HG03159 (cell line): ENCODE results near the gene UMODL1.

Source experiments
- ATAC-seq: cut with Tn5 transposase; IDR thresholded peaks from one replicate; pipeline ENCODE4 v1.9.1; 2021; ENCODE audit warnings: mild to moderate bottlenecking, moderate library complexity; ENCODE audit not compliant: unreplicated experiment

The UMODL1 gene

DNA sequence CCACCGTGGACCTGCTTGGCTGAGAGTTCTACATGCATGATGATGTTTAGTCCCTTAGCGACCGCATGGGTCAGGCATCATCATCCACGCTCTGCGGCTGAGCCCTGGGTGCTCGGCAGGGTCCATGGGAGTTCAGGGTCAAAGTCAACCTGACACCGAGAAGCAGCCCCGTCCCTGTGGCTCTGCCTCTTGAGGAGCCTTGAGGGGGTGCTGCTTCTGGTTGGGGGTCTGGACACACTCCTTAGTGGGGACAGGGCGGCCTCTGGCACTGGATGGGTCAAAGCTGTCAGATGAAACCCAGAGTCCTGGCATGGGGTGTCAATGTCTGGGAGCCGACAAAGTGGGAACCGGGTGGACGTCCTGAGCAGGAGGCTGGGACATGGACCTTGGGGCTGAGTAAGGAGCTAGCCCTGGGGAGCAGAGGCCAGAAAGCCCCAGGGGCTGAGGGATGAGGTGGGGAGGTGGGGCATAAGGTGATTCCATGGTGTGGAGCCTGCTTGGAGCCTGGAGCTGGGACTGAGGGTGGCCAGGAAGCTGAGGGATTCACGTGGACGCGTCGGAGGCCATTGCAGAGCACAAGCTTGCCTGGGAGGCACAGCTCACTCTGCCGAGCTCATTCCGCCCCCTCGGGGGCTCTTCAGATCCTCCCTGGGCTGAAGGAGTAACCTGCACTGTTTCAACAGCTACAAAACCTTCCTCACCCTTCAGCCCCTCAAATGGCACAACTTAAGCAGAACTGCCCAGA lies 53.9 kb downstream of the UMODL1 start:
- ATAC-seq: no peak

DNA sequence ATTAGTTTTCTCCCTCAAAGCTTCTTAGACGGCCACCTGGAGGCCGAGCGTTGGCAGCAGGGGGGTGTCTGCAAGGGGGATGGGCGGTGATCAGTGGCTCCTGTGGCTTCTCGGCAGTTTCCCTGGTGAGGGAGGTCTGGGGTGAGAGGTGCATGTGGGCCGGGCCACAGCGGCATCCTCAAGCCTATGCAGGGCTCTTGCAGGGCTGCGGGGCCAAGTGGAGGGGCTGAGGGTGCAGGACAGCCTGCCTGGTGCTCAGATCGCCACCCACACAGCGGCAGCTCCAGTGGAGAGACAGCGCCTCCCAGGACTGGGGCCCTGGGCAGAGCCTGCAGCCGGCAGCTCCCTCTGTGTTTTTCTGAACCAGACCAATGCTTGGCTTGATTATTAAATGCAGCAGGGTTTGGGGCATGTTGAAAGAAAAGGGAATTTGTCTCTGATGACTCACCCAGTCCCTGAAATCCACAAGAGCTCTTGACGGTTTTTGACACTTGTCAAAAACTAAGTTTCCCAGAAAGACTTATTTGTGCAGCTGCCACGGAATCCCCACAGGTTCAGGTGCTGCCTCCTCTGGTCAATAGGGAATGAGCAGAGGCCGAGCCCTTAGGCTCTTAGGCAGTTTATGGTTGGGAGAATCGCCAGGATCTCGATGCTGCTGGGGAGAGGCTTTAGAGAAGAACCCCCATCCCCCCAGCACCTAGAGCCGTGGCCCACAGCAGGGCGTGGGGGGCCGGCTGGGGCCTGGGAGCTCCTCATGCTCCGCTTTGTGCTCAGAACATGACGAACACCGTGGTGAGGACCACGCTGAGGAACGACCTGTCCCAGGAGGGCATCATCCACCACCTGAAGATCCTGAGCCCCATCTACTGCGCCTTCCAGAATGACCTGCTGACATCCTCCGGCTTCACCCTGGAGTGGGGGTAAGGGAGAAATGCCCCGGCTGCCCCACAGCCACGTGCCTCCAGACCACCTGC lies 54.7 kb downstream of the UMODL1 start:
- ATAC-seq: no peak

DNA sequence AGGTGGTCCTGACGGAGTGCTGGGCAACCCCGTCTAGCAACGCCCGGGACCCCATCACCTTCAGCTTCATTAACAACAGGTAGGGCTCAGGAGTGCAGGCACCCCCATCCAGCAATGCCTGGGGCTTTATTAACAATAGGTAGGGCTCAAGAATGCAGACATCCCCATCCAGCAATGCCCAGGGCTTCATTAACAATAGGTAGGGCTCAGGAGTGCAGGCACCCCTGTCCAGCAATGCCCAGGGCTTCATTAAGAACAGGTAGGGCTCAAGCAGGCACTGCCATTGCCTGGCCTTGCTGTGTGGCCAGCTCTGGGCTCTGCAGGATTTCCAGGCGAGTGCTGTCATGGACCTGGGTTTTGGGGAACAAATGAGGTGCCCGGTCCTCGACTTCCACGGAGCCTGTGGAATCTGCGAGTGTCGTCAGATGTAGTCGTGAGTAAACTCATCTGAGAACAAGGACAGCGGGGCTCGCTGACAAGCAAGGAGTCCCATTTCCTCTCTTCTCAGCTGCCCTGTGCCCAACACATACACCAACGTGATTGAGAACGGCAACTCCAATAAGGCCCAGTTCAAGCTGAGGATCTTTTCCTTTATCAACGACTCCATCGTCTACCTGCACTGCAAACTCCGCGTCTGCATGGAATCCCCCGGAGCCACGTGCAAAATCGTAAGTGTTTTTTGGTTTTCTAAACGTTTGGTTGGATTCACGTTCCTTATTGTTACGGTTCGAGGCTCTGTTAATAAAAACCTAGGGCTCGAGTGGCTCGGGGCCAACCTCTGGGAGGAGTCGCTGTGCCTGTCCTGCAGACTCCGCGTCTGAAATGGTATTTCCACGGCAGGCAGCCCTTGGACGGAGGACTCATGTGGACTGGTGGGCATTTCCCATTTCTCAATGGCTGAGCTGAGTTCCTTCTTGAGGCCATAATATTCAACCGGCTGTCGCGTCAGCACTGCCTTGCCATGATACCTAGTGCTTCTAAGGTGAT lies 56.3 kb downstream of the UMODL1 start:
- no peak for ATAC-seq

DNA sequence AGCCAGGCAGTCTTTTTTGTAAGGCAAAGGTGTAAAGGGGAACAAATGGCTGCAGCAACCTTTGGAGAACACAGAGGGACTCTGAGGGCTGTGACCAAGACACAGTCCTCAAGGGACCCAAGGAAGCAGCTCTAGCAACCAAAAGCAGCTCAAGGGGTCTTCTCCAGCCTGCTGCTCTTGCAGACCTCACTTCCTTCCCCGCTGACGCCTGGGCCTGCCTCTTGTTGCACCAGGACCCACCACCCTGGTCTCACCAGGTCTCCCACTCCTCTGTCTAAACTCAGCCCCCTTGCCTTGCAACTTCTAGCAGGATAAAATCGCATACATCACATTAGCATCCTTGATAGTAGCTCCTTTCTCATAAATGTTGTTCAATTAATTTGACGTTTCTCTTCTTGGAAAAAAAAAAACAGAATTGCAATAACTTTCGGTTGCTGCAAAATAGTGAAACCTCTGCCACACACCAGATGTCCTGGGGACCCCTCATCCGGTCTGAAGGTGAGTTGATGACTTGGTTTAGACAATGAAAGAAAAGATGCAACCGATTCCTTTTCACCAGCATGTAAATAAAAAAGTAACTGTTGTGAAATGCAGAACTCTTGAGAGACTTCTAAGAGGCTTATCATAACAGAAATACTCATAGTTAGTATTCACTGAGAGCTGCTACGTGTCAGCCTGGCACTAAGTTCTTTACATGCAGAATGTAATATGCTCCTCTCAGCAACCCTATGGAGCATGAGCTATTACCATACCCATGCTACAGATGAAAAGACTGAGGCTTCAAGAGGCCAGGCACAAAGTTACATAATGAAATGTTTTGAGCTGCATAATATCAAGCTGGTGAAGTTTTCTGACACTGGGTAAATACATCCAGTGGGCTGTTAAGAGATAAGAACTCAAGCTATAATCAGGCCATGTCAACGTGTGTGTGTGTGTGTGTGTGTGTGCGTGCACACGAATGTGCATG lies 58.5 kb downstream of the UMODL1 start:
- ATAC-seq: no peak

DNA sequence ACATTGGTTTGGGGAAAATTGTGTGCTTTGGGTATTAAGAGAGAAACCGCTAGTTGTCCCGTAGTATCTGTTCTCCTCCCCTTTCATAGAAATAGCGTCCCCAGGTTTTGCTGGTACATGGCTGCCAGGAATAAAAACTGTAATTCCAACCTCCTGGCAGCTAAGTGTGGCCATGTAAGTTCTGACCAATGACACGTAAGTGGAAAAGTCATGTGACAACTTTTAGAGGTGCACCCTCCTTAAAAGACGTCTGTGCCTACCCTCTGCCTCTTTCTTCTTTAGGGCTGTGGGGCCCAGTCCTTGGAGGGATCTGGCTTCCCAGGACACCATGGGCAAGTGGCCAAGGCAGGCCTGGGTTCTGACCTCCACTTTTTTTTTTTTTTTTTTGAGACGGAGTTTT lies 59.3 kb downstream of the UMODL1 start:
- no peak for ATAC-seq

DNA sequence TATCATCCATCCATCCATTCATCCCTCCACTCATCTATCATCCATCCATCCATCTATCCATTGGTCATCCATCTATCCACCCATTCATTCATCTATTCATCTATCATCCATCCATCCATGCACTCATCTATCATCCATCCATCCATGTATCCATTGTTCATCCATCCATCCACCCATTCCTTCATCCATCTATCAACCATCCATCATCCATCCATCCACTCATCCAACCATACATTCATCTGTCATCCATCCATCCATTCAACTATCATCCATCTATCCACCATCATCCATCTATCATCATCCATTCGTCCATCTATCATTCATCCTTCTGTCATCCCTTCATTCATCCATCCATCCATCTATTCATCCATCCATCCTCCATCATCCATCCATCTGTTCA lies 61.1 kb downstream of the UMODL1 start:
- ATAC-seq: no peak

DNA sequence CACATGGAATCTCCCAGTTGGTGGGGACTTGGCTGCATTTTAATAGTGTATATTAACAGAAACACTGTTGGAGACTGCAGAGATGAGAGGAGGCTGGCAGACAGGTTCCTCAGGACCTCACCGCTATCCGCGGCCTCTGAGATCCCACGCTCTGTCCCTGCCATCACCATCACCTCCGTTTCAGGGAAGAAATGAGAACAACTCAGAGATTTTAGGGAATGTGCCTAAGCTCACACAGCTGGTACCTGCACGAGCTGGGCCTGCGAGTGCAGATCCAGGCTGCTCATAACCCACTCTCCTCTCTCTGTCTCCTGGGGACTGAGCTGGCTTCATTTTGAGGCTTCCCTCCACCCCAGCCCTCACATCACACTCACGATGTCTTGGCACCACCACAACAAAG lies 62.0 kb downstream of the UMODL1 start:
- ATAC-seq: no peak

DNA sequence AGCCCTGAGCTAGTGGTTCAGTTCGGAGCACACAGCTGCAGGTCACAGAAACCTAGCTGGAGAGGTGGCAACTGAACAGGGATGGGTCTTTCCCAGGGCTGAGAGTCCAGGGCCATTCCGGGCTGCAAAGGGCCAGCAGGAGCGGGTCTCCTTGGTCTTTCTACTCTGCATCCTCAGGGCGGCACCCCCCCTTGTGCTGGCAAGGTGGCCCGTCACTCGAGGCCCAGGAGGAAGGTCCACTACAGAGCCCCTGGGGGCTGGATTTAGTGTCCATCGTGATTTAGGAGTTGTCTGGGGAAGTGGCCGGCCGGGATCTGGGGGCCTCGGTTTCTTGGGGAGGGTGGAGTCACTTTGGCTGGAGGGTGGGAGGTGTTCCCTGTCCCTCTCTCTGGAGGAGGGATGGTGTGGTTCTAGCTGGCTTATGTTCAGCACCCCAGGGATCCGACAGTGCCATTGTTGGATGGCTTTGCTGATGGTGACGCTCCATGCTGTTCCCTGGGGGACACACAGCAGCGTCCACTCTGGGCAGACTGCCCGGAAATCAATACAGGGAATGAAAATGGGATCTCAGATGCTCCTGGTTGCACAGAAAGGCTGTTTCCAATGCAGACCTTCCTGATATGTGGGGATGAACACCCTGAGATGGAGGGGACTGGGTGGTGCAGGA lies 64.4 kb downstream of the UMODL1 start:
- ATAC-seq: no peak

DNA sequence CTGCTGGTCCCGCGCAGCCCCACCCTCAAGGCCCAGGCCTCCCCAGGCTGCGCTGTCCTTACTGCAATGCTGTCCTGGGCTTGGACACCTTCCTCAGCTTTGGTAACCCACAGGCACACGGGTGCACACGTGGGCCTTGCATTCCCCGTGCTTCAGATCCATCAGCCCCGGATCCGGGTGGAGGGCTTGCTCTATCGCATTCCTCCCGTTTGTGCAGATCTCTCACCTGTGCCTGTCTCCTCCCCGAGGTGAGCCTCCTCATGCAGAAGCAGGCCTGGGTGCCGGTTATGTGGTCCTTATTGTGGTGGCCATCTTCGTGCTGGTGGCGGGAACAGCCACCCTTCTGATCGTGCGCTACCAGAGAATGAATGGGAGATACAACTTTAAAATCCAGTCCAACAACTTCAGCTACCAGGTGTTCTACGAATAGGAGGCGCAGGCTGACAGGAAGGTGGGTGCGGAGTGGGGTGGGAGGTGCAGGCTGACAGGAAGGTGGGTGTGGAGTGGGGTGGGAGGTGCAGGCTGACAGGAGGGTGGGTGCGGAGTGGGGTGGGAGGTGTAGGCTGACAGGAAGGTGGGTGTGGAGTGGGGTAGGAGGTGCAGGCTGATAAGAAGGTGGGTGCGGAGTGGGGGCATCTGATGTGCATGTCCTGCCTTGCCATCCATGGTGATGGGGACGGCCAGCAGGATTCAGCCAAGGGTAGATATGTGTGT lies 66.2 kb downstream of the UMODL1 start:
- no peak for ATAC-seq

DNA sequence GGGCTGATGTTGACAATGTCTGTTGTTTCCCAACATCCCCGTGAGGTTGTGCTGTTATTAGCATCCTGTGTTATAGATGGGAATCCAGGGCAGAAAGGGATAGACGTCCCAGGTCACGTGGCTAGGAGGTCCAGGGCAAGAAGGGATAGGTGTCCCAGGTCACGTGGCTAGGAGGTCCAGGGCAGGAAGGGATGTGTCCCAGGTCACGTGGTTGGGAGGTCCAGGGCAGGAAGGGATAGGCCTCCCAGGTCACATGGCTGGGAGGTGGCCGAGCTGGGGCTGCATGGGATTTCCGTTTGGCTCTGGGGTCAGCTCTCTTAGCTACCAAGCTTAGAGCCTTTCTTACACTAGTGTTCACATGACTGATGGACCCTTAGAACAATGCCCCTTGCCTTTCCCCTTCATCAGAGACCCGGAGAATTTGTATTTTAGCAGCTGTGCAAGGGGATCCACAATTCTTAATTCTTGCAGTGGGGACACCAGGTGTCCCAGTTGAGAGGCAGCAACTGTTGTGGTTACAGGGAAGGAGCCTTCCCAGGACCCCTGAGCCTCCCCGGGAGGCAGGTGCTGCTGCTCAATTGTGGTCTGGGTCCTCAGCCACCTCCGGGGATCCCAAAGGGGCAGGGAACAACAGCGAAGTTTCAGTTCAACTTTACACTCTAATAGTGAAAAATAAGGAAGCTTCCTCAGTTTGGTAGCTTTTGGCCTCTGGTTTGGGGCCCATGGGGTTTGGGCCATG lies 69.2 kb downstream of the UMODL1 start:
- ATAC-seq: no peak

DNA sequence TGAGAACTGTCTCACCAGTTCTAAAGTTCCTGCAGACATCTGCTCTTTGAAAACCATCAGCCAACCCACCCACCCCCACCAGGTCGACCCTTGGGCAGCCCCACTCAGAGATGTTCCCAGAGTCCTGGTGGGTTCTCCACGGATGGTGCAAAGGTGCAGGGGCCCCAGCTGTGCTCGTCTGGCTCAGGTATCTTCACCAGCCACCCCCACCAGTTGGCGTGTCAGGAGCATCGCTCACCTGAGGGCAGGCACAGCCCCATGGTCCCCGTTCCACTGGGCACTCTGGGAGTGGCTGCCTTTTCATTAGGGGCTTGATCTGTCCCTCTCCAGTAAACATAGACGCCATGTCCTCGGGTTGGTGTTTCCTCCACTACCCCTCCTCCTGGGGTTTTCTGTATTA lies 70.5 kb downstream of the UMODL1 start:
- no peak for ATAC-seq

DNA sequence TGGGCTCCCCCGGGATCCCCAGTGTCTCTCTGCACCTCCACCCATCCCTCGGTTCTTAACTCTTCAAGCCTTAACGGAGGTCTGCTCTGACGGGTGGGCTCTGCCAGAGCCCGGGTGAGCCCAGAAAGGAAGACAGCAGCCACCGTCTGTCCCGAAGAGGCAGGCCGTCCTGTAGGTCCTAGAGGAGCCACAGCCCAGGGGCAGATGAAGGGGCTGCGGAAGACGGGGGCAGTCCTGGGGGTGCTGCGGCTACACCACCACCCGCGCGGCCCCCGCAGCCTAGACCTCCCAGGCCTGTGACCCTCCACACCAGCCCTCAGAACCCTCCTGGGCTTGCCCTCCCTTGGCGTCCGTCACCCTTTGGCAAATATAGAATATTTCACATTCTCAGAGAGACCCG lies 71.0 kb downstream of the UMODL1 start:
- ATAC-seq: no peak

DNA sequence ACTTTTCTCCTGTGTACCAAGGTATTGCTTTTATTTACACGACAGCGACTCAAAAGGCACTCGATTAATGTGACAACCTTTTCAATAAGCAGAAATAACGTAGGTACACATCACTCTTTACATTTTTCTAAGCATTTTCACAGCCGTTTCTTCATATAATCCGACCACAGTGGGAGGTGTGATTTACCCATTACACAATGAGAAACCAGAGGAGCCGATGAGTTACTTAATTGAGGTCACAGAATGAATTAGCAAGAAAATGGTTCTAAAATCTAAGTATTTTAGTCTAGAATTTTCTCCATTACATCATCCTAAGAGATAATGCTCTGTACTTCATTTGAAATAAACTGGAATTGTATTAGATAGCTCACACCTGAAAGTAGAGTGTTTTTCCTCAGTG lies 71.5 kb downstream of the UMODL1 start:
- ATAC-seq: no peak

DNA sequence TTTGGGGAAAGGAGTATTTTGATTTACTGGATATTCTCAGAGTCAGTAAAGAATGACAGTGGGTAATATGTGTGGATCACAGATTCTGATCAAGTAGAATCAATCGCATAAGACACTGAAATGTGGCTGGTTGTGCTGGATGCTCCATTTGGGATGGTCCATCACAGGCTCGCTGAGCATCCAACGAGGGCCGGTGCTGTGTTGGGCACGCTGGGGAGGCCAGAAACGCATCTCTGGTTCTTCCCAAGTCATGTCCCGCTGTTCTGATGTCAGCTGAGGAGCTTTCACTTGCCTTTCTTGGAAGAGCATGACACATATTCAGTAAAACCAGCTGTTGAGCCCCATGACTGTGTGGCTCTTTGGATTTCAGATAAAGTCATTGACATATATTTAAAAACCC lies 72.0 kb downstream of the UMODL1 start:
- no peak for ATAC-seq

DNA sequence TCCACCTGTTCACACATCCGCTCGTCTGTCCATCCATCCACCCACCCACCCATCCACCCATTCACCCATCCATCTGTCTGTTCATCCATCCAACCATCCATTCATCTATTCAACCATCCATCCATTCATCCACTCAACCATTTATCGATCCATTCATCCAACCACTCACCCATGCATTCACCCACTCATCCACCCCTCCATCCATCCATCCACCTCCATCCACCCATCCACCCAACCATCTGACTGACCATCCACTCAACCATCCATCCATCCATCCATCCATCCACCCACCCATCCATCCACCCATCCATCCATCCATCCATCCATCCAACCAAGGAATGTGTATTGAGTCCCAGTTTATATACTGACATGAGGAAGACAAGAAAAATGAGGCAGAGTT lies 73.1 kb downstream of the UMODL1 start:
- no peak for ATAC-seq

DNA sequence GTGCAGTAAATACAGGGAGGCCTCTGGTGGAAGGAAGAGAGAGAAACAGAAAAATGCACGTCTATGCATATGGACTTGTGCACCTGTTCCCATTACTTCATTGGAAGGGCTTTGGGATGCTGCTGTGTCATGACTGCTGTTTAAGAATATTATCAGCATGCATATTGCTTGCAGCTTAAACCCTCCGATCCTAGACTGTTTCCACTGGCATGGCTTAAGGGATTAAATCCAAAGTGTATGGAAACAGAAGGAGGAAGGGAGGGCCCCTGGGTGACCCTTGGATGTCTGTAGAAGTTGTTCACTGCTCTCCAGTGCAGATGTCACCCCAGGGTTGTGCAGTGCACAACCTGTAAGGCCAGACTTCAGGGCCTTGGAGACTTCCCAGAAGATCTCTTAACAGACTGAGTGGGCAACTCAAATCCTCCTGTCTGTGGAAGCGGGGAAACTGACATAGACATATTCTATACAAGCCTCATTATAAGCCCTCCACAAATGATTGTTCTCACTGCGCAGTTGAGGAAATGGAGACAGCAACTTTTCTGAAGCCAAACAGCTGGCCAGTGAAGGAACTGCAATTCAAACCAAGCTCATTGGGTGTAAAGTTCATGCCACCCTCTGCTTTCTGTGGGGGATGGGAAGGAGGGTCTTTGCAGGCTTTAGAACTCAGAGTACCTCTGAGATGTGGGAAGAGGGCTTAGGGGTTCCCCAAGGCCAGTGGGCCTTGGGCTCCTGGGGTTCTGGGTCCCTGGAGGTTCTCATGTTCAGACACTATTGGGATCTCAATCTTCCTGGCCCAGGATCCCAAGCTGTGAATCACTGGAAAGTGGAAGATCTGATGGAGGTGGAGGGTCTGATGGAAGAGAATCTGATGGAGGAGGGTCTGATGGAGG lies 73.8 kb downstream of the UMODL1 start:
- no peak for ATAC-seq
